ENCODE results near the gene UFSP1.
"Not testable (repeated sequence)": the region's sequence is repeated elsewhere in the genome, so short reads cannot be mapped to it uniquely, and the experiment has no call there.

Gene UFSP1

DNA sequence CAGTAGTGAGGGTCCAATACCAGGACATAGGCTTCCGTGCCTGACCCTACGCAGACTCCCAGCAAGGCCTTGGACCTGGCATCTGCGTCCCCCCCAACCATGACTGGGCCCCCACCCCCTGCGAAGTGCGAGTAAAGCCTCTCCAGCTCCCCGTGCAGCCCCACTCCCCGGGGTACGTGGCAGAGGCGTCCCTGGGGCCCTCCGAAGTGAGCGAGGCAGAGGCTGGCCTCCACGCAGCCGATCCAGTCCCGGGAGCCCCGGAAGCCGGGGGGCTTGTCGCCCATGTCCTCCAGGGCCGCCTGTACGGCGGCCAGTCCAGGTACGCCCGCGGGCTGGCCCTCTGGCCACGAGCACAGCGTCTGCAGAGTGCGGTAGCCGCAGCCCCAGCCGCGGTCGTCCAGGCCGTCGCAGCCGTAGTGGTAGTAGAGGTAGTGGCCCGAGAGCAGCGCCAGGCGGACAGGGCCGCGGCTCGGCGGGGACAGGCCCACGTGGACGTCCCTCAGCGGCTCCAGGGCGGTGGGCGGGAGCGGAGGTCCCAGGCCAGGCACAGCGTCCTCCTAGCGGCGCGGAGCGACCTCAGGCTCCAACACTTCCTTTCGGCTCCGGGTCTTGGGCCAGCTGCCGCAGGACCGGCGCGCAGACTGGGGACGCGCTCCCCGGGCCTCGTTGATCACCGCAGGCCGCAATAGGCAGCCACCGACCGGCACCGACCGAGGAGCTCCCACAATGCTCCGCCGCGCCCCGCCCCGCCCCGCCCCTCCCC lies at the start of gene UFSP1:
TSS of gene UFSP1 (minus strand) at position 728 of the 763 bp plus-strand sequence. CDS start at position 284, 444 bp downstream.
- DNase-seq: no peak

DNA sequence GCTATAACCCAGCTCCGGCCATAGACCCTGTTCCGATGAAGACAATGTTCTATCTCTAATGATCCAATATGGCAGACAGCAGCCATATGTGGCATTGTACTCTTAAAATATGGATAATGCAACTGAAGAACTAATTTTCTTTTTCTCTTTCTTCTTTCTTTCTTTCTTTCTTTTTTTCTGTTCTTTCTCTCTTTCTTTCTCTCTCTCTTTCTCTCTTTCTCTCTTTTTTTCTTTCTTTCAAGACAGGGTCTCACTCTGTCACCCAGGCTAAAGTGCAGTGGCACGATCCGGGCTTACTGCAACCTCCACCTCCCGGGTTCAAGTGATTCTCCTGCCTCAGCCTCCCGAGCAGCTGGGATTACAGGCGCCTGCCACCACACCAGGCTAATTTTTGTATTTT lies 46.7 kb upstream of the UFSP1 start:
- DNase-seq: not testable (repeated sequence)

DNA sequence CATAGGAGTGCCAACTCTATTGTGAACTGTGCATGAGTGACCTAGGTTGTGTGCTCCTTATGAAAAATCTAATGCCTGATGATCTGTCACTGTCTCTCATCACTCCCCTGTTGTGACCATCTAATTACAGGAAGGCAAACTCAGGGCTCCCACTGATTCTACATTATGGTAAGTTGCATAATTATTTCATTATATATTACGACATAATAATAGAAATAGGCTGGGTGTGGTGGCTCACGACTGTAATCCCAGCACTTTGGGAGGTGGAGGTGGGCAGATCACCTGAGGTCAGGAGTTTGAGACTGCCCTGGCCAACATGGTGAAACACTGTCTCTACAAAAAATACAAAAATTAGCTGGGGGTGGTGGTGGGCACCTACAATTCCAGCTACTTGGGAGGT lies 45.9 kb upstream of the UFSP1 start:
- DNase-seq: not testable (repeated sequence)

DNA sequence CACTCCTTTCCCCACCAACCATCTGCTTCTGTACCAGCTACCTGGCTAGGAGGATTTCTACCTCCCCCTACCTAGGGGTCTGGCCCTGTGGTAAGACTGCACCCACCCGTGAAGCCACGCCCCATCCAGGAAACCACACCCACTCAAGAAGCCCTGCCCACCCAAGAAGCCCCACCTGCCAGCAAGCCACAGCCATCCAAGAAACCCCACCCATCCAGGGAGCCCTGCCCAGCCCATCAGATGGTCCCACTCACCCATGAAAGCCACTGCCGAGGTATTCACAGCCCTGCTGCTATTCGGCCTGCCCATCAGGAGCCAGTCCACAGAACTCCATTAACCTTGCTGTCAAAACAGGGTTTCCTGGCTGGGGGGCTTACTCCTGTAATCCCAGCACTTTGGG lies 44.2 kb upstream of the UFSP1 start:
- DNase-seq: no peak

DNA sequence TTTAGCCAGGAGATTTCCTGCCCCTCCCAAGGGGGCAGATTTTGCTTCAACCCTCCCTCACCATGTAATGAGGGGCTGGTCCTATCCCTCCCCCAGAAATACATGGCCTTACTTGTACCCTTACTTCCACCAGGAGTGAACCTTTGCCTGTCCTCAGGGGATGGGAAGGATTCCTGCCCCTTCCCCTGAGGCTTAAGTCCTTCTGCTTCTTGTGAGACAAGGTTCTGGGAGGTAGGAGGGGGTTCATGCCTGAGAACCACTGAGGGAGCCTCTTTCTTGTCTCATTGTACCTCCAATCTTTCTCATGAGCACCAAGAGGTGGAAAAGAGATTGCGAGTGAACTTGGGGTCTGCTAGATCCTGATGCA lies 40.3 kb upstream of the UFSP1 start:
- DNase-seq: no peak

DNA sequence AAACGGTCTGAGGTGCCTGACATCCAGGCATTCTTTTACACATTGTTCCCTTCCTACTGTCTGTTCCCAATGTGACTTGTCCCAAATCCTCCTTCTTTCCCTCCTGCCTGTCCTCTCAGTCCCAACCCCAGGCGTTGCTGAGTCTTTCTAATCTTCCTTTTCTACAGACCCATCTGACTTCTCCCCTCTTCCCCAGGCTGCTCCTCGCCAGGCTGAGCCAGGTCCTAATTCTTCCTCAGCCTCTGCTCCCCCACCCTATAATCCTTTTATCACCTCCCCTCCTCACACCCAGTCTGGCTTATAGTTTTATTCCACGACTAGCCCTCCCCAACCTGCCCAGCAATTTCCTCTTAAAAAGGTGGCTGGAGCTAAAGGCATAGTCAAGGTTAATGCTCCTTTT lies 34.1 kb upstream of the UFSP1 start:
- DNase-seq: not testable (repeated sequence)

DNA sequence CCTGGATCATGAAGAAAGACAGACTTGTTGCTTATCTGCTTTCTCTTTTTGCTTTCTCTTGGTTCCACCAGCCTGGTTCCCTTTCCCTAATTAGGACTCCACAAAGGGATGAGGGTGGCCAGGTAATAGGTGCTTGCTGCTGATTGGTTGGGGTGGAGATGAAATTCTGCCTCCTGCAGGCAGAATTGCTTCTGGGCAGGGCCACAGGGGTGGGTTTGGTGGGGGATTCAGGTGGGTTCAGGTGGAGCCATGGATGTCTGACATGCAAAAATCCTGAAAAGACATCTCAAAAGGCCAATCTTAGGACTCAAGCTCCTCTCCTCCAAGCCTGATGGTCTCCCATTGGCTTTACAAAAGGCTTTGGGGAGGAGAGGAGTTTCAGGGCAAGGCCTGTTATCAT lies 31.5 kb upstream of the UFSP1 start:
- no peak for DNase-seq

DNA sequence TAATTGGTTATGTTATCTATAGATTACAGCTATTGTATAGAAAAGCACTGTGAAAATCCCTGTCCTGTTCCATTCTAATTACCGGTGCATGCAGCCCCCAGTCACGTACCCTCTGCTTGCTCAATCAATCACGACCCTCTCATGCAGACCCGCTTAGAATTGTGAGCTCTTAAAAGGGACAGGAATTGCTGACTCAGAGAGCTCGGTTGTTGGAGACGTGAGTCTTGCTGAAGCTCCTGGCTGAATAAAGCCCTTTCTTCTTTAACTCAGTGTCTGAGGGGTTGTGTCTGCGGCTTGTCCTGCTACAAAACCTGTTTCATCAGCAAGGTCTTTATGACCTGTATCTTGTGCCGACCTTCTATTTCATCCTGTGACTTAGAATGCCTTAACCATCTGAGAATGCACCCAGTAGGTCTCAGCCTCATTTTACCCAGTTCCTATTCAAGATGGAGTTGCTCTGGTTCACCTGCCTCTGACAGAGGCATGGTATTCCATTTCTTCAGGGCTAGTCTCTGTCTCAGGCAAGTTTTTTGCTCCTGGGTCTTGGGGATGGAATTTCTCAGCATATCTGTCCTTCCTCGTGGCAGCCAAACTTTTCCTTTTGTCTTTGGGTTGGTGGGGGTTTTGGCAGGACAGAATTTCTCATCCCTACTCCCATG lies 30.4 kb upstream of the UFSP1 start:
- DNase-seq: not testable (repeated sequence)

DNA sequence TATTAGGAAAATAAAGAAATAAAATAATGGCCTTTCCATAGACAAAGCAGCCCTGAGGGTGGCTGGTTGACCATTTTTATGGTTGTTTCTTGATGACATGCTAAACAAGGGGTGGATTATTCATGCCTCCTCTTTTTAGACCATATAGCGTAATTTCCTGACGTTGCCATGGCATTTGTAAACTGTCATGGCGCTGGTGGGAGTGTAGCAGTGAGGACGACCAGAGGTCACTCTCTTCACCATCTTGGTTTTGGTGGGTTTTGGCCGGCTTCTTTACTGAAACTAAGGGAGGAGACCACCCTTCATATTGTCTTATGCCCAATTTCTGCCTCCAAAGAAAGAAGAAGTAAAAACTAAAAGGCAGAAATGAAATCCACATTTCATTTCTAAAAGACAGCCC lies 29.8 kb upstream of the UFSP1 start:
- DNase-seq: not testable (repeated sequence)

DNA sequence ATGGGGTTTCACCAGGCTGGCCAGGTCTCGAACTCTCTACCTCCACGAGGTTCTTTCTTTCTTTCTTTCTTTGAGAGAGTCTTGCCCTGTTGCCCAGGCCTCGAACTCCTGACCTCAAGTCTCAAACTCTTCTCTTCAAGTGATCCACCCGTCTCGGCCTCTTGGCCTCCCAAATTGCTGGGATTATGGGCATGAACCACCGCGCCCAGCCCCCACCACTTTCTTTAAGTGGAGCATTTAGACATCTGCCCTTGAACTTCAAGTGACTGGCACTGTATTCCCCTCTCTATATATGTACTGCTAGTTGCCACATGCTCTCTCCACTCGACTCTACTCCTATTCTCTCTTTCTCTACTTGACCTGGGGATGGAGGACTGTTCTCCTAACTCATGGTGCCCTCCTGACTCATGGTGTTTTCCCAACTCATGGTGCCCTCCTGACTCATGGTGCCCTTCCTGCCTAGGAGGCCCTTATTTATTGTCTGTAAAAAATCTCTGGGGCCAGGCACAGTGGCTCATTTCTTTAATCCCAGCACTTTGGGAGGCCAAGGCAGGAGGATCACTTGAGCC lies 25.4 kb upstream of the UFSP1 start:
- DNase-seq: no peak

DNA sequence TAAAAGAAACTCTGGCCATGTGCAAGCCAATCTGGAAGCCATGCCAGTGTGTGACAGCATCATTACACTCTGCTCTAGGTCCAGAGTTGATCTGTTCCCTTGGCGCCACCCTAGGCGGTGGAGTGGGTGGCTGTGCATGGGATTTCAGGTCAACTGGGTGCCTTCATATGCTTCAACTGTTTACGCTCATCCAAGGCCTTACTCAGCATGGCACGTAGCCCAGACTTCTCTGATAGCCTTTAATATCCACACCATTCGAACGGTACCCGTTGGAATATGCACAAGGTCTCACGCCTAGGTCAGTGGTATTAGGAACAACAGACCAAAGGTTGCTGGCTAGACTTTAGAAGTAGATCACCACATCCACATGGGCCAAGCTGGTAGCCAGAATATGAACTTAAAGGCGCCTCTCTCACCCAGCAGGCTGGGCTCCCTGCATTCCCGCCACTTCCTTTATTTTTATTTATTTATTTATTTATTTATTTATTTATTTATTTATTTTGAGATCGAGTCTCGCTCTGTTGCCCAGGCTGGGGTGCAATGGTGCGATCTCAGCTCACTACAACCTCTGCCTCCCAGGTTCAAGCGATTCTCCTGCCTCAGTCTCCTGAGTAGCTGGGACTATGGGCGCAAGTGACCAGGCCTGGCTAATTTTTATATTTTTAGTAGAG lies 24.8 kb upstream of the UFSP1 start:
- no peak for DNase-seq

DNA sequence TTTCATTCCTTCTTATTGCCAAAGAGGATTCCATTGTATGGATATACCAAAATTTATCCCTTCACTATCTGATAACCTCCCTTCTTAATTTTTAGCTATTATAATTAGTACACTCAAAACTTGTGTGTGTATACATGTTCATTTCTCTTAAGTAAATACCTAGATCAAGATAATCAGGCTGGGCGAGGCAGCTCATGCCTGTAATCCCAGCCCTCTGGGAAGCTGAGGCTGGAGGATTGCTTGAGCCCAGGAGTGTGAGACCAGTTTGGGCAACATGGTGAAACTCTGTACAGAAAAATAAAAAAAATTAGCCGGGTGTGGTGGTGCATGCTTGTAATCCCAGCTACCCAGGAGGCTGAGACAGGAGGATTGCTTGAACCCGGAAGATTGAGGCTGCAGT lies 22.0 kb upstream of the UFSP1 start:
- no peak for DNase-seq

DNA sequence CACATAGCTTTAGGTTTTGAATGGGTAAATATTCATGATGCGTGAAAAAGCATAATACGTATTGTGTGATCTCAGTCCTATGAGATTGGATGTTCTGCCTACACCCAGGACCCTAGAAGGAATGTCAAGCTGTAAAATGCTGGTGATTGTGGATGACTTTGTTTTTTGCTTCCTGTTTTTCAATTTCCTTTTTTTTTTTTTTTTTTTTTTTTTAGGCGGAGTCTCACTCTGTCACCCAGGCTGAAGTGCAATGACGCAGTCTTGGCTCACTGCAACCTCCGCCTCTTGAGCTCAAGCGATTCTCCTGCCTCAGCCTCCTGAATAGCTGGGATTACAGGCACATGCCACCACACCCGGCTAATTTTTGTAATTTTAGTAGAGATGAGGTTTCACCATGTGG lies 20.9 kb upstream of the UFSP1 start:
- DNase-seq: not testable (repeated sequence)

DNA sequence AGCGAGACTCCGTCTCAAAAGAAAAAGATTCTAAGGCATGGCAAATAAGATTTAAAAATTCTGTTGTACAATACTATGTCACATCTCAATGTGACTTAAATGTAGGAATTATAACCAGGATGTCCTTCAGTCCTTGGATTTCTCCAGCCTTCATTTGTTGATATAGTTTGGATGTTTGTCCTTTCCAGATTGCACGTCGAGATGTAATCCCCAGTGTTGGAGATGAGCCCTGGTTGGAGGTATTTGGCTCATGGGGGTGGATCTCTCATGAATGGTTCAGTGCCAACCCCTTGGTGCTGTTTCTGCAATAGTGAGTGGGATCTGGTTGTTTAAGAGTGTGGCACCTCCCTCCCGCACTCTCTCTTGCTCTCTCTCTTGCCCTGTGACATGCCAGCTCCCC lies 19.0 kb upstream of the UFSP1 start:
- DNase-seq: no peak

DNA sequence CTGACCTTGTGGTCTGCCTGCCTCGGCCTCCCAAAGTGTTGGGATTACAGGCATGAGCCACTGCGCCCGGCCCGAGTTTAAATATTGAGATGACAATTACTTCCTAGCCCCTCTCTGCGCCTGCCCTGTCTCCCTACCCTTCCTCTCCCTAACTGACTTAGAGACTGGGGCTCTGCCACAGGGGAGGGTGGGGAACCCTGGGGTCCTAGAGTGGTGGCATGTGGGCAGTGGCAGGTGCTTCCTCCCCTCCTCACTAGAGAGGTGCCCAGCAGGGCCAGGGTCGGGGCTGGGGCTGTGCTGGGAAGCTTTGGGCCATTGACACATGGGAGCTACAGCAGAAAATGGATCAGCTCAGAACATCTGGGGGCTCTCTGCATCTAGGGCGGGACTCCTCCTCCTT lies 13.1 kb upstream of the UFSP1 start:
- DNase-seq: no peak

DNA sequence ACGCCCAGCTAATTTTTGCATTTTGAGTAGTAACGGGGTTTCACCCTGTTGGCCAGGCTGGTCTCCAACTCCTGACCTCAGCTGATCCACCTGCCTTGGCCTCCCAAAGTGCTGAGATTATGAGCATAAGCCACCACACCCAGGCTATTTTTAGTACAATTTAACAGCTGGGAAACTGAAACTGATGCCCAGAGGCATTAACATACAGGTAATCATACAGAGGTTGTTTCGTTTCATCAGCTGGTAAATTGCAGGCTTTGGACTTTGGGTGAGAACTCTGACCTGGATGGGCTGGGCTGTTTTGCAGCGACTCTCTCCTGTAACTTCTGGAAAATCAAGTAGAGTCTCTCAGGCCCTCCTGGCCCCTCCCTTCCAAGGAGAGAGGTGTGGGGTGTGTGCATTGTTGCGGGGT lies 12.4 kb upstream of the UFSP1 start:
- DNase-seq: no peak

DNA sequence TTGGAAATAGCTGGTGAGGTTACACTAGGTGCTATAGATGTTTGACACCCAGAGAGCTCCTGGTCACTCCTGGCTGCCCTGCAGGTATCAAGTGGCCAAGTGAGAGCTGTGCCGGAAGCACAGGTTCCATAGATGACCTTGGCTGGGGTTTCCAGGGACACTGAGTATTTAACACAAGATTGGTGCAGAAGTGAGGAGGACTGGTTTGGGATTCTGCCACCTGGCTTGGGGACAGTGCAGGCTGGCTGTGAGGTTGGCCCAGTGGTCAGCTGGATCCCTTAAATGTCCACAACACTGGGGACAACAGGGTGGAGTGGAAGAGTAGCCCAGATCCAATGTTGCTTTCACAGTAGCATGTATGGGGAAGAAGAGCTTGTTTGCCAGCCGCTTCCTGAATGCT lies 11.5 kb upstream of the UFSP1 start:
- no peak for DNase-seq

DNA sequence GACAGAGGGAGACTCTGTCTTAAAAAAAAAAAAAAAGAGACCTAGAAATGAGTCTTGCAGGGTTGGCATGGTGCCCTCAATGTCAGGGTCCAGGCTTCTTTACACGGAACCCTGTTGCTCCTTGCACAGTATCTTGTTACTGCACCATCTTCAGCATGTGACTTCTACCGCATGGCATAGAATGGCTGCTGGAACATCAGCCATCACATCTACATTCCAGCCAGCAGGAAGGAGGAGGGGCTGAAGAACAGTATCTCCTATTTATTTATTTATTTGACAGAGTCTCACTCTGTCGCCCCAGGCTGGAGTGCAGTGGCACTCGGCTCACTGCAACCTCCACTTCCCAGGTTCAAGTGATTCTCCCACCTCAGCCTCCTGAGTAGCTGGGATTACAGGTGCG lies 9.9 kb upstream of the UFSP1 start:
- no peak for DNase-seq

DNA sequence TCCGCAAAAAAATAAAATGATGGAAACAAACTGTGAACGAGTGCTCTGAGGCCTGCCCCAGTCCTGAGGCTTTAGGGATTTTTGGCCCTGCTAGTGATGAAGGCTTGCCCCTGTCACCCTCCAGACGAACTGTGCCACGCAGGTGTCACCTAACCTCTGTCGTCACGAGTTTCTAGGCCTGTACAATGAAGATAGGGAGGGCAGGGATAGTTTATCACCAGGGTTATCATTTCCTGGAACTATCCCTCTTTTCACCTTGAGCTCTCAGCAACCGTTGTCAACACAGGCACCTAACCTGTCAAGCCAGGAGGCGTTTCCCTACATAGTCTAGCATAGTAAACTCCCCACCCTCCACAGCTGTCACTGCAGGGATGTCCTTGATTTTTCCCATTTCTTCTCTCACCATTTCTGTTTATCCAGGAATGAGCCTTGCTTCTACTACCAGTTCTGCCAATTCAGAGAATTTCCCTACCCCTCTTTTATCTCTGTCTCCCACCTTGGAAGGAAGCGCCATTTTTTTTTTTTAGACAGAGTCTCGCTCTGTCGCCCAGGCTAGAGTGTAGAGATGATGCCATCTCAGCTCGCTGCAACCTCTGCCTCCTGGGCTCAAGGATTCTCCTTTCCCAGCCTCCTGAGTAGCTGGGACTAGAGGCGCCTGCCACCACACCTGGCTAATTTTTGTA lies 8.4 kb upstream of the UFSP1 start:
- no peak for DNase-seq

DNA sequence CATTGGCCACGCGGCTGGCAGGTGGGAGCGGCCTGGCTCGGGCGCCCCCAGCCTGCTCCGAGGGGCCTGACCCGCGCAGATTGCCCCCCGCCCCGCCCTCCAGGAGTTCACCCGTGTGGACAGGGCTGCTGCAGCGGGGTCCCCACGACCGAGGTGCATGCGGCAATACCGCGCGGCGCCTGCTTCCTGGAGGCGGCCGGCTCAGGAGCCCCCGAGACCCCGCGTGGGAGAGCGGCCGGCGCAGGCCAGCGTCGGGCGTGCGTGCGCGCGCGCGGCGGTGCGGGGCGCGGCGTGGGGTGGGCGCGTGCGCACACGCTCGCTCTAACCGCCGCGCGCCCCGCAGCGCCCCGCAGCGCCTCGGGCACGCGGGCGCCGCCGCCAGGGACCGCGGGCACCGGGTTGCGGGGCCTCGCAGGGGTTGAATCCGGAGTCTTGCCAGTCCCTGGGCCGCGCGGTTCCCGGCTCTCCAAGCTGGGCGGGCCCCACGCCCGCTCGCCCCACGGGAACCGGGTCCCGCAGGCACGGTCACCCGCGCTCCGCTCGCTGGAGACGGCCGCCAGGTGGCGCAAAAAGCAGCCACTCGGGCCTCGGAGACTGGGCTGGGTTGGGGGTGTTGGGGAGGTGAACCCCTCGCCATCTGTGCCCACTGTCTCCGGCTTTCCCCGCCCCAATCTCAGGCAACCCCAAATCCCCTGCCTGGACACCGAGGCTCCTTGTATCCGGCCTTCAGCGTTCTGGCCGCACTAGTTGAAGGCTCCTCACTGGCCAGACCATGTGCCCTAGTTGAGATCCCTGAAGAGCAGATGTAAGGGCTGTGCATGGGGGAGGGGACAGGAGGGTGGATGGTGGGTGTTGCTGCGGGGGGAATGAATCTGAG lies 7.5 kb upstream of the UFSP1 start:
- DNase-seq: peak; percentile 69

DNA sequence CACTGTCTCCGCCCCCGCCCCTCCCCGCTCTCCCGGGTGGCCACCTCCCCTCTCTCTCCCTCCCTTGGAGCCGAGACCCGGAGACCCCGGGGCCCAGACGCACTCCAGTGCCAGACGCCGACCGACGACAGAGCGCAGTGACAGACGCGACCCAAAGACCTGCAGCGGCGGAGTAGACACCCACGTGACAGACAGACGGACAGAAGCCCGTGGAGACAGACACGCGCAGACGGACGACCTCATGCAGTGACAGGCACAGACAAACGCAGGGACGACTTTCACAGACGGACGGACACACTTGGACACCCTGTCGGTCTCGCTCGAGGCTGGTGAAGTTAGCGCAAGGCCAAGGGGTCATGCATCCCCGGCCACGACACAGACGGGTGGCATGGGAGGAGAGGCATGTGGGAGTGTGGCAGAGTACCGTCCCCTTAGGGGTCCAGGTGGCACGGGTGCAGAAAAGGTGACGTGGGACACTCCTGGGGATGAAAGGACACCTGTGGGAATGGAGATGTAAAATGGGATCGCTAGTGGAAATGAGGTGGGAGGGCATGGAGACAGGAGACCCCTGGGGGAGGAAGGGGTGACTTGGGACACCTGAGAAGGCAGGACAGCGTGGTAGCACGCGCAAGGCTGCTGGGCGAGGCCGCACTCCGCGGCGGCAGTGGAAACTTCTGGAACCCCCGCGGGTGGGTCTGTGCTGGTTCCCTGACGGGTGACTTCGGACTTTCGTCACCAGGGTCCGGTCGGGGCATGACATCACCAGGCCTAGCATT lies 6.6 kb upstream of the UFSP1 start:
- DNase-seq: peak; percentile 56

DNA sequence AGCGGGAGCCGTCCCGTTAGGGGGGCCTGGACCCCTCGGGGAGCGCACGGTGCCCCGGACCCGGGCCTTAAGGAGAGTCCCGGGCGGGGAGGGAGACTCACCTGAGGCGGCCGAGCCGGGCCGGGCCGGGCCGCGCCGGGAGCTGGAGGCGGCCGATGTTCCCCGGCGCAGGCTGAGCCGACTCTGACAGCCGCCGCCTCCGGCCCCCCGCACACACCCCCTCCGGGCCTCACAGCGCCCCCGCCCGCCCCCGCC lies 6.1 kb upstream of the UFSP1 start, which contains the start of gene ACHE:
TSS of gene ACHE (minus strand) at position 188 of the 255 bp plus-strand sequence. CDS start 1,656 bp downstream, outside the sequence.
- DNase-seq: no peak
